ENCODE measurements around the gene TMEM117.
"Not testable (repeated sequence)": the region's sequence is repeated elsewhere in the genome, so short reads cannot be mapped to it uniquely, and the experiment has no call there.

TMEM117 gene

GRCh38 chr12:44031472-44032185 lies 195.7 kb downstream of the TMEM117 start:
- DNase-seq: no peak

GRCh38 chr12:44034906-44035305 lies 199.0 kb downstream of the TMEM117 start:
- DNase-seq: no peak

- DNase-seq: no peak
Measured at GRCh38 chr12:44036875-44037443, 201.1 kb downstream of the TMEM117 start.

GRCh38 chr12:44038411-44038810 lies 202.5 kb downstream of the TMEM117 start:
- DNase-seq: no peak

GRCh38 chr12:44044491-44044890 lies 208.6 kb downstream of the TMEM117 start:
- DNase-seq: not testable (repeated sequence)

DNA sequence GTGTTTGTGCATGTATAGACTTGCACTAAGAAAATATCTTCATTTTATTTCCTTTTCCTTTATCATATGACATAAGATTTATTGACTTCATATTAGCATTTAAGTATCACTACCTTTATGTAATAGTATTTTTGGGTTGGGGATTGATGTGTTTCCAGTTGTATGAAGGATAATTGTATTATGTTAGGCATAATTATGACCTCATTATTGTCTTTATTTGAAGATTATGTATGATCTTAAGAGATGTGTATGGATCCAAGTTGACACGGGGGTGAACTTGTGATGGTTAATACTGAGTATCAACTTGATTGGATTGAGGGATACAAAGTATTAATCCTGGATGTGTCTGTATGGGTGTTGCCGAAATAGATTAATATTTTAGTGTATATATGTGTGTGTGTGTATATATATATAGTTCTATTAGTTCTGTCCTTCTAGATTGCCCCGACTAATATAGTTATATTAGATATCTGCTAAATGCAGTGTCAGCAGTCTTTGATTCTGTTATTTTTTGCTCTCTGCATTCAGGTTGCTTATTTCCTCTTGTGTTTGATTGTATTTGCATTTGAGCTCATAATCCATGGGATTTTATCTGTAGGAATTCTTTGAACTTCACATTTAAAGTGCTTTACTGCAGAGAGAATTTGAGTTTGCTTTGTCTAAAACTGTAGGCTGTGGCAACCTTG lies 211.0 kb downstream of the TMEM117 start:
- DNase-seq: no peak

- DNase-seq: no peak
Measured at GRCh38 chr12:44052554-44052953, 216.7 kb downstream of the TMEM117 start.

DNA sequence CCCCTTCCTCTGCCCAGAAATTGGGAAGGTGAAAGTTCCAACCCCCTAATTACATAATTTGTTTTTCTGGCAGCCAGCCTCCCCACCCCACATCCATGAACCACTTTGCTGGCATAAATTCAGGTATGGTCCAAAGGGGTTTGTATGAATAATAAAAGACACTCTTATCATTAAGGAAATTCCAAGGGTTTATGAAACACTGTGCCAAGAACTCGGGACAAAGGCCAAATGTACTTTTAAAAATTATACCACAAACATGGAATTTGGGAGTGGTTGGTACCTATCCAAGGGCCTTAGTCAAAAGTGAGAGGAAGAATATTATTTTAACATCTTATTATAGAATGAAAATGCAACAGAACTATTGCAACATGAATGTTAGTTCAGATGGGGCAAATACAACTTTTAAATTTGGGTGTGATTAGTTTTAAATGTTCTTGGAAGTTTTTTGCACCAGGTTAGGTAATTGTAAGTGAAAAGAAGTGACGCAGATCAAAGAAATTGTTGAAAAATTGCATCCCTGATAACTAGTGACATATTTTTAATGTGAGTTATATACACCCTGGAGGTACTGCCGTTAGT lies 217.8 kb downstream of the TMEM117 start:
- no peak for DNase-seq

DNA sequence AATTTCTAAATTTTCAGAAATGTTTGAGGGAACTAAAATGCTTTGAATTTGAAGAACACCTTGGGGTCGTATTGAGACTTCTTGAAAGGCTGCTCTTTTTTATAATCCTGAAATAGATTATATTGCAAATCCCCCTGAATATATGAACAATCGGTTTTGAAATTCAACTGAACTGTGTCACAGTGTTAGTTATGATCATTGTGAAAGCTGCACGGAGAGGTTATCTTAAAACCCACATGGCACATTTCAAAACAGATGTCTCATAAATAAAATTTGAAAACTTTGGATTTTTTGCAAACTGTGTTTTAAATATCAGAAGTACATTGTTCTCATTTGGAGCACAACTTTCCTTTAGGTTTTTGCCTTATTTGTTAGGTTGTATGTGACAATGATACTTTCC lies 218.4 kb downstream of the TMEM117 start:
- no peak for DNase-seq

GRCh38 chr12:44058366-44058765 lies 222.5 kb downstream of the TMEM117 start:
- no peak for DNase-seq

DNA sequence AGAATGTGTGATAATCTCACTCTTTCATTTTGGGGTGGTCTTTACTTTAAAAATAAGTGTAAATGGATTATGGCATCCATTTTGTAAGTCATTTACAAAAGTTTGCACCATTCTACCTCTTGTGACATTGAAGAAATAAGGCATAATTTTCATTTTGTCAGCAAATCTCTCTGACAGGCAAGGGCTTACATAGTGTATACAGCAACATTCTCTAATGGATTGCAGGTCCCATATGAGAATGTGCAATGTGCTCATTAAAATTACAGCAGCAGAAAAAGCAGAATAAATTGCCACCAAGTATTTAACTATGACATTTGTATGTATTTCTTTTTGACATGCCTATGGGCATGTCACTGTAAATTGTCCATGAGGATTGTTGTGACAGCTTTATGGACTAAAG lies 223.6 kb downstream of the TMEM117 start:
- no peak for DNase-seq

GRCh38 chr12:44063671-44064070 lies 227.8 kb downstream of the TMEM117 start:
- DNase-seq: no peak

- DNase-seq: no peak
Measured at GRCh38 chr12:44076871-44077270, 241.0 kb downstream of the TMEM117 start.

DNA sequence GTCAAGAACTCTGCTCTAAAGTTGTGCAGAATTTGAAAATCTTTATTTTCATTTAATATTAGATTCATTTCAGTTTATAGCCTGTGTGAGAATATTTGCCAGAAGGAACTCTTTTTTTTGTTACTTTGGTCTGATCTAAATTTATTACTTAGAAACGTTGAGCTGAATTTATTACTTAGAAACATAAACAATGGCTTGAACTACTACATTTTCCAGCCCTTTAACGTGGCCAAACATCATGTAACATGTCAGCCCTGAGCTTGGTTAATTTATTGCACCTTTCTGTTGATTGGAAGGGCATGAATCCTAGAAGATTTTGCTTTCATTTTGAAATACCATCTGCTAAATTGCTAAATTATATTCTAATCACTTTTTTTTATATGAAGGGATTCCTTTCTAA lies 241.4 kb downstream of the TMEM117 start:
- no peak for DNase-seq

DNA sequence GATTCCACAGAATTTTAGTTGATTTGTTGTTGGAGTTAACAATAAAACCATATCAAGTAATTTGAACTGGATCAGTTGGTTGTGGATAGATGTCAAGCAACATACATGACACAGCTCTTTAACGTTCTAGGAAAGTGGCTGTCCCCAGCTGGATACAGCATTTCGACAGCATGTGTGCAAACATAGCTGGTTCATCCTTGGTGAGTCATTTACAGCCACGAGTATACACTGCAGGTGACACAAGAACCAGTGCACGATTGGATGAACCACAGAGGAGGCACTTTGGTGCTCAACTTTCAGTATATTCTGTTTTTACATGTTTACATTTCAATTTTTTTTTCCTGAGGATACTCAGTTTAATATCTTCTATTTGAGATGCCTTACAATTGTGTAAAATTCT lies 242.4 kb downstream of the TMEM117 start:
- no peak for DNase-seq

DNA sequence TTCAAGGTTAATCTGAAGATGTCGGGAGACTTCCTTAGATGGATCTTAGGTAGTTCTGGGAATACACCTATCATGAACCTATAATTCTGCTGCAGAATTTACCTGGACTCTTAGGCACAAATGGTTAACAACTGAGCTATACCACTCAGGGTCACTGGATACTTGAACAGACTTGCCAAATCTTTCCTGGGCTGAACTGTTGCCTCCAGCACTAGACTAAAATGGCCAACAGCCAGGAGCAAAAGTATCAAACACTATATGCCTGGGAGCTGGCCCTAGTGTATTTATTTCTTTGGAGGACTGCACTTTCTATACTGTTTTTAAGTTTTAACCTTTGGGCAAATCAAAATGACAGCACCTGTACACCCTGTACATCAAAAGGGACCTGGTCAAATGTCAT lies 252.8 kb downstream of the TMEM117 start:
- DNase-seq: no peak

- no peak for DNase-seq
Measured at GRCh38 chr12:44091948-44092606, 256.2 kb downstream of the TMEM117 start.

GRCh38 chr12:44098786-44099185 lies 262.9 kb downstream of the TMEM117 start:
- DNase-seq: no peak

- DNase-seq: no peak
Measured at GRCh38 chr12:44099486-44099885, 263.6 kb downstream of the TMEM117 start.

- no peak for DNase-seq
Measured at GRCh38 chr12:44100264-44100663, 264.4 kb downstream of the TMEM117 start.

DNA sequence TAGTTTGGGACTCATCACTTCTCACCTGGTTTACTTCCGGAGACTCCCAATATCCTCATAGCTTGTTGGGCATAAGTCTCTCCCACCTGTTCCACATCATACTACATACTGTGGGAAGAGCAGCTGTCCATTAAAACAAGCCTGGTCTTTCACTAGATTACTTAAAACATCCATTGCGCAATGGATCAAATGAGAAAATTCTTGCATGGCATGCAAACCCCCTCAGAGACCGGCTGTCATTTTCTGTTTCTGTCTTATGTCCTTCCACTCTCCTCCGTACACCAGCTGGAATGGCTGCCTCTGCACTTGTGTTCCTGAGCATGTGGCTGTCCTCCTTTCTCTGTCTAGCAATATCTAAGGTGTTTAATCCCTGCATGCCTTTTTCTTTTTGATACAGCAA lies 265.6 kb downstream of the TMEM117 start:
- no peak for DNase-seq

- DNase-seq: no peak
Measured at GRCh38 chr12:44114906-44115305, 279.0 kb downstream of the TMEM117 start.

DNA sequence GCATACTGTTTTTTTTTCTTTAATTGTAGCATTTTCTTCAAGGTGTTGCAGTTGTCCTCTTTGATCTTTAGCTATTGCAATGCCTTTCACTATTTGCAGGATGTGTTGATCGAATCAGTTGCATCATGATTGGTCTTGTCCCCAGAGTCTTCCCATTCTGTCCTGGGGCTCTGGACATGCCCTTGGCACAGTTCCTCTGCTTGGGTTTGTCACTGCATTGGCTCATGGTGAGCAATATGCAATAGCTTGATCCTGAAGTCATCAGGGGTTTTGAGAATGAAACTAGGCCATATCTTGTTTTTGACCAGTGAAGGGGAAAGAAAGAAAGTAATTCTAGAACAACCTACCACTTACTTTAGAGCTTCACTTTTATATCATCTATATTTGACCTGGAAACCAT lies 281.5 kb downstream of the TMEM117 start:
- no peak for DNase-seq
